GM19099 (cell line): ENCODE data around the gene NPAS2.

Experiments used
- POLR2A ChIP-seq: IDR thresholded peaks from 3 replicates; pipeline ENCODE4 v1.6.1; 2011; ENCODE audit warnings: low read depth; ENCODE audit not compliant: insufficient read length; ENCODE audit errors: extremely low read depth

NPAS2 gene

DNA sequence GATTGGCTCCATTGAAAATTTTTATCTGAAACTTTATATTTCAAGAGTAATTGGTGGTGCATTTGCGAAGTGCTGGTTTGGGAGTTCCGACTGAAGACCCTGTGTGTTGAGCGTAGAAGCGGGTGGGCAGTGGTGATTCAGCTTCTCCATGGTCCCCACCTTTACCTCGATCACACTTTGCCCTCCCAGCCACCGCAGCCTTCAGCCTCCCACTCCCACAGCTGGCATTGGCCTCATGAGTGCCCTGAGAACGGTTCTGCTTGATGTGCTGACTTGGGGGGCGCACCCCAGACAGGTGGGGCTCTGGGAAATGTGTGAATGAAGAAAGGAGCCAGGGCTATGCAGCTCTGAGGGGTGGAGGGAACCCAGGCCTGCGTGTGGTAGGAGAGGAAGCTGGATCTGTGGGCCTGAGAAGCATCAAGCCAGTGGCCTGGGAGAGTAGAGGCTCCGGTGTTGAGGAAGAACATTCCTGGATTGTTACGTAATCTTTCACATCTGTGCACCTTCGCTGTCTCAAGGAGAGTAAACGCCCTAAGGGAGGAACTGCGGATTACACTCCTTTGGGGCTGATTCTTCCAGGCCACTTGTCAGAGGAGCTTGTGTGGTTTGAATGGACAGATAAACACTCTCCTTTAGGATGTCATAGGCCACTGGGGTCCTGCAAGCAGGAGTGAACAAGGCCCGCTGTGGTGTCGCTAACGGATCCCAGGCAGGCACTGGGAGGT is 83.8 kb downstream of the NPAS2 start:
- TF ChIP-seq POLR2A, result no peak

DNA sequence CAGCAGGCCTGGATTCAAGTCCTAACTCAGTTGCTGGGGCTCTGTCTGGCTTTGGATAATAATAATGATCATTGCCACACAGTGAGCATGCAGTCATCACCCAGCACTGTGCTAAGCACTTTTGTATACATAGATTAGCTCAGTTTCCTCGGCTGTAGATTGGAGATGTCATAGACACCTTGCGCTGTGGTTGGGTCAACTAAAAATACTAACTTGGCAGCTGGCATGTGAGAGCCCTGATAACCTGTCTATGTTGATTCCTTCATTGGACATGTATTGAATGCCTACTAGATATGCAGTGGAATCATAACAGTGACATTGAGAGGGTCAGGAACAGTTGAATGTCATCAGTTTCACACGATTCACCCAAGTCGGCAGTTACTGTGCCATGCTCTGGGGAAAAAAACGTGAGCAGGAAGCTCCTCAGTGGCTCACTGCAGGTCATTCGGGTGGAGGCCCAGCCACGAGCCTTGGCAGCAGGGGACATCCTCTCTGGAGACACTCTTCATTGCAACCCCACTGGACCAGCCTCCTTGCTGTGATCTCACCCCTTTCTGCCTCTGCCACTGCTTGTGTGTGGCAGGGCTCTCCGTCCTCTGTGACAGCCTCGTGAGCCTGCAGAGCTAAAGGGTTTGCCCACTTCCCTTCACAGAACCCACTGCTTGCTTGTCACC is 85.3 kb downstream of the NPAS2 start:
- TF ChIP-seq POLR2A, result no peak

DNA sequence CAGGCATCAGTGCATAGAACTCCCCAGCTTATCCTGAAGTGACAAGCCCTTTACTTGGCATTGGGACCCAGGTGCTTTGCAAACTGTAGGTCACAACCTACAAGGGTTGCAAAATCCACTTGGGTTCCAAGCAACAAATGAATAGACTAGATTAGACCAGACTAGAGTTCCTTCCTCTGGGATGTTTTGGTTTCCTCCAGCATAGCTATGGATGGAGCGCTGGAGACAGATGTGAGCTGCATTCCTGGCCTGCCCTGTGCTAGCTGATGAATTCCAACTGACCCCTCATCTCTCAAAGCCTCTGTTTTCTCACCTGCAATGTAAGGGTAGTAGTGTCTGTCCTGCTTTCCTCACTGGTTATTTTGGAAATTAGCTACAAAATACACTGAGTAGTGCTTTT is 86.2 kb downstream of the NPAS2 start:
- no peak for TF ChIP-seq POLR2A

GRCh38 chr2:100906679-100907078 is 86.7 kb downstream of the NPAS2 start:
- TF ChIP-seq POLR2A, result no peak

- no peak for TF ChIP-seq POLR2A
Observed at GRCh38 chr2:100907832-100908231, 87.9 kb downstream of the NPAS2 start.

DNA sequence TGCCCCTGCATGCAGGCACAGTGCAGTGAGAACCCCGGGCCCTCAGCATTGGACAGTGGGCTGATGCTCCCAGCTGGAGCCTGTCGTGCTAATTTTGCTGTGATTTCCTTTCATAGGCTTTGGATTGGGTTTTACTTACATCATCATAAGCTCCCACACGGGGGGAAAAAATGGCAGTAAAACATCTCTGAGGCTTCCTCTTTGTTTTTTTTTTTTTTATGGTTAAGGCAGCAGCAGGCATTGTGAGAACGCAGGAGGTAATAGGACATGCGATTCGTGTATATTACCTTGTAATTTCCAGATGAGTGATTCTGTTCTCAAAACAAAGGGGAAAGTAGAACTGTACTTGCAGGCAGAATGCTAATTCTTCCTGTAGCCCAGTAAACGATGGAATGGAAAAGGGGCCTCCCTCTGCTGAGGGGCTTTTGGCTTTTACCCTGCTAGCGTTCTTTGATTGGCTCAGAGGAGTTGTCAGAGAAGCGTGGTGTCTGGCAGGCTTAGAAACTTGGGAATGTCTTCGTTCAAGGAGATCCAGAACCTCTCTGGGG is 89.7 kb downstream of the NPAS2 start:
- no peak for TF ChIP-seq POLR2A

DNA sequence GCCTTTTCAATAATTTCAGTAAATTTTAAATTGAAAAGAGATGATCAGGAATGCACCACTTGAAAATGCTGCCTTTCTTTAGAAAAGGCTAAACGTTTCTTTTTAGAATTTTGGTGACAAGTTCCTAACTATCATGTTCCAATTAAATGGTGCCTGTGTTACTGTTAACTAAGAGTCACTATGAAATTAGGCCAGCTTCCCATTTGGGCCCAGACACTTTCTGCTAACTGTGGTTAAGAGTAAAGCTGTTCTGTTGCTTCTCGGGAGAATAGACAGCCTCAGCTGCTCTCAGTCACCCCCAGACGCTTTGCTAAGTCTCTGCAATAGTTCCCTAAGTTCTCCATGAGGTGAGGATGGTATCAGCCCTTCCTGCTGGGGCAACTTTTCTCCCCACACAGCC is 90.2 kb downstream of the NPAS2 start:
- no peak for TF ChIP-seq POLR2A

- no peak for TF ChIP-seq POLR2A
Observed at GRCh38 chr2:100919316-100919715, 99.4 kb downstream of the NPAS2 start.

- no peak for TF ChIP-seq POLR2A
Observed at GRCh38 chr2:100921685-100922161, 101.8 kb downstream of the NPAS2 start.

DNA sequence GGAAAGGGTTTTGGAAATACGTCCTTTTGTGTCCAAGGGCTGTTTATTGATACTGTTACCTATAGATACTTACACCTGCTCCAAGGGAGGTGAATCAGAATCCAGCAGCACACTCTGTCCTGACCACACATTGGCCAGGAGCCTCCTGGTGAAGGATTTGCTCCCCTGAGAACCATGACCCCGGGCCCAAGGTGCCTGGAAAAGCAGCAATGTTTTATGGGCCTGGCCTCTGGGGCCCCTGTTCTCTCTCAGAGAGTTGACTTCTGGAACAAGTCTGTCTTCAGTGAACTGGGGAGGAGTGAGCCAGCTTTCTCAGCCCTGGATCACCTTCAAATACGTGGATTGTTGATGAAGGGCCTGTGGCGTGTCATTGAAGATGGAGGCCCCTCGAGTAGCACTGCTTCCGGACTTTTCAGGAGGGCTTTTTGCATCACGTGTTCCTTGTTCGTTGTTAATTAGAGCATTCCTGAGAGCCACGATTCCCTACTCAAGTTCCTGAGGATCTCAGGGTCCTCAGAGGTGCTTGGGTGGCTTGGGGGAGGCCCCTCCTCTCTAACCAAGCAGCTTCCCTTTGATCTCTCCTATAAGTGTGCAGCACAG is 103.6 kb downstream of the NPAS2 start:
- TF ChIP-seq POLR2A, result no peak

GRCh38 chr2:100924122-100924519 is 104.2 kb downstream of the NPAS2 start:
- no peak for TF ChIP-seq POLR2A

GRCh38 chr2:100924520-100925451 is 104.8 kb downstream of the NPAS2 start:
- no peak for TF ChIP-seq POLR2A

- TF ChIP-seq POLR2A, result no peak
Observed at GRCh38 chr2:100928235-100928634, 108.3 kb downstream of the NPAS2 start.

DNA sequence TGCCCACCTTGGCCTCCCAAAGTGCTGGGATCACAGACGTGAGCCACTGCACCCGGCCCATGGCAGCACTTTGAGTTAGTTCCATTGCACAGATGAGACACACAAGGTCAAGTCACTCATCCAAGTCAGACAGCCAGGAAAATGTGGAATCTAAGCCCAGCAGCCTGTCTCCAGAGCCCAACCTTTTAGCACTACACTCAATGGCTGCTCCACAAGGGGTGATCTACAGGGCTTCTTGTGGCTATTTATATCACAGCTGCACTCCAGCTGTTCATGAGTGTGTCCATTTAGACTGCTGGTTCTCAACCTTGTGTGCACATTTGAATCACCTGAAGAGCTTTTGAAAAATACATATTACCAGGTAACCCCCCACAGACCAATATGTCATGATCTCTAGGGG is 109.2 kb downstream of the NPAS2 start:
- TF ChIP-seq POLR2A, result no peak
